Neural crest cell (in vitro differentiated cells): ENCODE data around the gene NACAD. TPM values are rescaled to one million over a fixed set of nuclear protein-coding genes. Genes with fewer than 3 reads are reported as not detected.

ENCODE experiments used
- DNase-seq: peaks from one replicate; pipeline ENCODE4 v3.0.0; 2021; ENCODE audit warnings: low read depth, mixed read lengths, low spot score
- H3K27ac Mint-ChIP-seq: one replicate; pipeline ENCODE4 v1.8.0; 2021; ENCODE audit warnings: mild to moderate bottlenecking, mixed read lengths; ENCODE audit not compliant: unreplicated experiment
- H3K27me3 Mint-ChIP-seq: 2 replicates; pipeline ENCODE4 v1.8.0; 2021; ENCODE audit warnings: low read depth, mild to moderate bottlenecking, mixed read lengths
- H3K36me3 Mint-ChIP-seq: 2 replicates; pipeline ENCODE4 v1.8.0; 2021; ENCODE audit warnings: low read depth, mild to moderate bottlenecking, mixed read lengths
- H3K4me1 Mint-ChIP-seq: 2 replicates; pipeline ENCODE4 v1.8.0; 2021; ENCODE audit warnings: mixed read lengths
- H3K4me3 Mint-ChIP-seq: one replicate; pipeline ENCODE4 v1.8.0; 2021; ENCODE audit warnings: mild to moderate bottlenecking, mixed read lengths
- H3K9me3 Mint-ChIP-seq: 2 replicates; pipeline ENCODE4 v1.8.0; 2021; ENCODE audit warnings: mixed read lengths
- total RNA-seq: library from RNA; stranded (reverse); gene quantifications from 2 replicates; pipeline ENCODE4 v1.2.1, GENCODE V29; 2021
- TF ChIP-seq, protein P1 (sequence below): fragments of 200-600 bp; sonication (generic); conservative IDR thresholded peaks from 2 replicates; pipeline ENCODE4 v1.5.0; 2021; ENCODE audit warnings: antibody characterized with exemption, mild to moderate bottlenecking

The NACAD gene
- total RNA-seq, 1 donor from 2014 or later: 9.7 TPM

DNA sequence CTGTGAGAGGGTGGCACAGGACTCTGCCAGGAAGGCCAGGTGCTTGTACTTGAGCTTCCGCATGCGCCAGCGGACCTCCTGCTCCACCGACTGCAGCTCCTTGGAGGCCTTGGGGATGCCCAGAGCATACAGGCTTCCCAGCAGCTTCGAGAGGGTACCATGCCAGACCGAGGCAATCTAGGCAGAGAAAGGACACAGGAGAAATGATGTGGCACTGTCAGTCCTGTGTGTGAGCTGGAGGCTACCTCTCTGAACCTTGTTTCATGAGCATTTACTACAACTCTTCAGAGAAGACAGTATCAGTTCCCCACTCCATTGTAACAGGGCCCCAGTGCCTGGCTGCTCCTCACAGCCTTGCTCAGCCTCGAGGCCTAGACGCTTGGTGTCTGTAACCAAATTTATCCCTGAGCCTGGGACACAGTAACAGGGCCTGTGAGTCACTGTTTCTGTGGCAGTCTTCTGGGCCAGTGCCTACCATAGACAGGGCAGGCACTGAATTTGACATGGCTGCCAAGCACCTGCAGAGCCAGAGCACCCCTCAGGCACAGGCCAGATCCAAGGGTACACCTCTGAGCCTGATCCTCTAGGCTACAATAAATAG is 16.9 kb upstream of the NACAD start:
- Mint-ChIP-seq H3K27me3 (no peaks in the 10 kb centered on the region), H3K27ac (no peak overlapping the region), H3K36me3 (no peaks in the 10 kb centered on the region), H3K4me1 (peaks cover 19% of the 10 kb centered on the region), H3K4me3 (no peak overlapping the region), H3K9me3 (no peaks in the 10 kb centered on the region)
- DNase-seq: no peak
- TF ChIP-seq, protein P1, sequence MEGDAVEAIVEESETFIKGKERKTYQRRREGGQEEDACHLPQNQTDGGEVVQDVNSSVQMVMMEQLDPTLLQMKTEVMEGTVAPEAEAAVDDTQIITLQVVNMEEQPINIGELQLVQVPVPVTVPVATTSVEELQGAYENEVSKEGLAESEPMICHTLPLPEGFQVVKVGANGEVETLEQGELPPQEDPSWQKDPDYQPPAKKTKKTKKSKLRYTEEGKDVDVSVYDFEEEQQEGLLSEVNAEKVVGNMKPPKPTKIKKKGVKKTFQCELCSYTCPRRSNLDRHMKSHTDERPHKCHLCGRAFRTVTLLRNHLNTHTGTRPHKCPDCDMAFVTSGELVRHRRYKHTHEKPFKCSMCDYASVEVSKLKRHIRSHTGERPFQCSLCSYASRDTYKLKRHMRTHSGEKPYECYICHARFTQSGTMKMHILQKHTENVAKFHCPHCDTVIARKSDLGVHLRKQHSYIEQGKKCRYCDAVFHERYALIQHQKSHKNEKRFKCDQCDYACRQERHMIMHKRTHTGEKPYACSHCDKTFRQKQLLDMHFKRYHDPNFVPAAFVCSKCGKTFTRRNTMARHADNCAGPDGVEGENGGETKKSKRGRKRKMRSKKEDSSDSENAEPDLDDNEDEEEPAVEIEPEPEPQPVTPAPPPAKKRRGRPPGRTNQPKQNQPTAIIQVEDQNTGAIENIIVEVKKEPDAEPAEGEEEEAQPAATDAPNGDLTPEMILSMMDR: no peak

DNA sequence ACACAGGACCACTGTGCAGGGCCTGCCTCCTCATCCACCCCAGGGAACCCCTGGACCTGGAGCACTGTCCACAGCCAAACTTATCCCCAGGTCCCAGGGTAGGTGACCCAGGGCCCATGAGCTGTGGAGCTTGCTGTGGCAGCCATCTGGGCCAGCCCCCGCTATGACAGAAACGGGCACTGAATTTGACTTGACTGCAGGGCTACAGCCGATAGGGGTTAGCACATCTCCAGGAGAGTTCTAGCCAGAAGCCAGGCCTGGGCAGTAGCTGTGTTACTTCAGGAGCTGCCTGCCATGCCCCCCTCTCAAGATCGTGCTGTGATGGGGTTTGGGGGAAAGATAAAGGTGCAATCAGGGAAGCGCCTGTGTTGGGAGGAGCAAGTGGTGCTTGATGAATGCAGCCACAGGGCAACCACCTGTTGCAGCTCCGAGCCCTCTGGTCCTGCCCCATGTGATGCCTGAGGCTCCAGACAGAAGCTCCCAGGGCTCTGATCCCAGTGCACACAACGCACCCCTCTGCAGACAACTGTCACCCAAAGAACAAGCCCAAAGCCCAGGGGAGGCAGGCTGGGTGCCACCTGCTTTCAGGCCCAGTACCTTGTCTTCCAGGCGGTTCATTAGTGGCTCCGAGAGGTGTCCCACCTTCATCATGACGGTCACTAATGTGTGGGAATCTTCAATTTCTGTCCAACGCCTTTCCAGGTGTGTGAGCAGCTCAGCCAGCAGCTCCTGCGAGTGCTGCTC is 16.2 kb upstream of the NACAD start:
- Mint-ChIP-seq H3K27me3 (no peaks in the 10 kb centered on the region), H3K4me3 (no peak overlapping the region), H3K4me1 (peaks cover 14% of the 10 kb centered on the region), H3K27ac (no peak overlapping the region), H3K9me3 (no peaks in the 10 kb centered on the region), H3K36me3 (no peaks in the 10 kb centered on the region)
- TF ChIP-seq, protein P1: no peak
- DNase-seq: no peak

DNA sequence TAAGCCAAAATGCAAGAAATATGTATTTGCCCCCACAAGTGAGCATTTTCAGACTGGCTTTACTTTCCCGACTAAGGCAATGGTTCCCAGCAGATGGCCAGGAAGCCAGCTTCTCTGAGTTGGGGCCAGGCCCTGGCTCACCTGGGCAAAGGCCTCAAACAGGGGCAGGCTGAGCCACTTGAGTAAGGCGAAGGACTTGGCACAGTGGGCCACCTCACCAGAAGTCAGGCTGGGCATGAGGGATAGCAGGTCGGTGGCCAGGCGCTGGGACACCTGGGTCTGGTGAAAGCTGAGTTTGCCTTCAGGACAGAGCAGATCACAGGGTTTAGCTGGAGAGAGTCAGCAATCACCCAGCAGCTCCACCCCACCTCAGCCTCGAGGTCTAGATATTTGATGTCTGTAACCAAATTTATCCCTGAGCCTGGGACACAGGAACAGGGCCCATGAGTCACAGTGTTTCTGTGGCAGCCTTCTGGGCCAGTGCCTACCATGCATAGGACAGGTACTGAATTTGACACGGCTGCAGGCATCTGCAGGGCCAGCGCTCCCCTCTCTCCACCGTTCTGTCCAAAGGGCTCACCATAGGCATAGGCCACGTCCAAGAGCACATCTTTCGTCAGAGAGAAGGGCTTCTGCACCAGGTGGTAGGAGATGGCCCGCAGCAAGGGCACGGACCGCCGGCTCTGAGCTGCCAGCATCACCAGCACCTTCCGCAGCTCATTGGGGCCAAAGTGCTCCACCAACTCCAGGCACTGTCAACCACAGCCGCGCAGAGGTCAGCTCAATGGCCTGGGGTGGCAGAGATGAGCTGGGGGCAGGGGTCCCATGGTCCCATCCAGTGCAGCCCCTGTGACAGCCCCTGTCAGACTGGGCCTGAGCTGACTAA is 15.4 kb upstream of the NACAD start:
- peaks cover 2% of the 10 kb centered on the region for H3K36me3 Mint-ChIP-seq

DNA sequence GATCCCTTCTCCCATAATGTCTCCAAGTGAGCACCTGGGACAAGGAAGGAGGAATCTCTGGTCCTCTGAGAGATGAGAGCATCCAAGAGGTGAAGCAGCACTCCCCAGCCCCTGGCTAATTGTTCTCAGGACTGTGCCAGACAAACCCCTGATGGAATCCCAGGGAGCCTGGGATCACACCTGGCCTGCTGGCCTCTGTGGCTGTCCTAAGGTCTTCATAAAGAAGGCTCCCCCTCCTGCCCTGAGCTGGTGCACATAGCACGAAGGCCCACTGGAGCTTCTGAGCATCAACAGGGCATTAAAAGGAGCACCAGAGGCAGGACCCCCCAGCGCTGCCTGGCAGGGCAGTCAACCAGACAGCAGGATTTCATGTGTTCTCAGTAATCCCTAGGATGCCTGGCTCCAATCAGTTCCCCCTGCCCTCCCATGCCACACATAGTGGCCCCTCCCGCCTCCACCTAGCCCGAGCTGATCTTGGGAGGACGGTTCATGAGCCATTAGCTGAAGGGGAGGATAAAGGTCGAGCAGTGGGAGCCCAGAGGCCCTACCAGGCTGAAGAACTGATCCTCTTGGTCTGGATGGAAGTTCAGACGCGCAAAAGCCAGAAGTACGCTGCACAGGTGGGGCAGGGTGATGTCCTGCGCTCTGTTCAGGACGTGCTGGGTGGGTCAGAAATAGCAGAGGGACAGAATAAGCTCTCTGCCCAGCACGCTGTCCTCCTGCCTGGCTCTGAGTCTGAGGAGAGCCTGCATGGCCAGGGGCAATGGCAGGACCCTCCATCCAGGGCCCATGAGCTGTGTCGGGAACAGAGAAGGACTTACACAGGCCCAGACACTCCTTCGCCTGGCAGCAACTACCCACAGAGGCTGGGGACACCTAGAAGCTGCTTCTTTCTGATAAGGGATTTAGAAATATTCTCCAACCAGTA is 14.3 kb upstream of the NACAD start:
- H3K27me3 Mint-ChIP-seq: no peaks in the 10 kb centered on the region
- H3K4me3 Mint-ChIP-seq: no peak overlapping the region
- peaks cover 6% of the 10 kb centered on the region for H3K4me1 Mint-ChIP-seq
- TF ChIP-seq, protein P1: no peak
- no peak for DNase-seq
- H3K9me3 Mint-ChIP-seq: no peaks in the 10 kb centered on the region
- no peak overlapping the region for H3K27ac Mint-ChIP-seq
- peaks cover 2% of the 10 kb centered on the region for H3K36me3 Mint-ChIP-seq

More for the DNA sequence above, 15.4 kb upstream of the NACAD start:
- DNase-seq: no peak
- Mint-ChIP-seq H3K9me3 (no peaks in the 10 kb centered on the region), H3K27me3 (no peaks in the 10 kb centered on the region), H3K27ac (no peak overlapping the region), H3K4me3 (no peak overlapping the region), H3K4me1 (peaks cover 12% of the 10 kb centered on the region)
- TF ChIP-seq, protein P1: no peak

DNA sequence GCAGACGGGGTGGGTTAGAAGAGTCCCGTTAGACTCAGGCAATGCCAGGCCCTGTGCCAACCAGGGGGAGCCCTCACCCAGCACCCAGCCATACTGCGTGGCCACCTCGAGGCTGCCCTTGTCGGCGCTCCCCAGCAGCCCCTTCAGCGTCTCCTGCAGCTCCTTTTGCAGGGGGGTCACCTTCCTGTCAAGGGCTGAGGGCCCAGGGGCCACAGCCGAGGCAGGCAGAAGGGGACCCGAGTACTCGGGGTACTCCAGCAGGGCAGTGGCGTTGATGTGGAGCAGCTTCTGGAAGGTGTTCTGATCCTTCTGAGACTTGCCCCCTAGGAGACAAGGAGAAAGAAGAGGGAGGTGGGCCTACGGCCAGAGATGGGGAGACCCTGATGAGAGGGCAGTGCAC is 13.0 kb upstream of the NACAD start:
- no peaks in the 10 kb centered on the region for H3K9me3 Mint-ChIP-seq
- no peaks in the 10 kb centered on the region for H3K4me1 Mint-ChIP-seq
- H3K27me3 Mint-ChIP-seq: no peaks in the 10 kb centered on the region
- DNase-seq: no peak
- no peak overlapping the region for H3K27ac Mint-ChIP-seq
- TF ChIP-seq, protein P1: no peak
- H3K4me3 Mint-ChIP-seq: no peak overlapping the region
- H3K36me3 Mint-ChIP-seq: peaks cover 2% of the 10 kb centered on the region
